Activated CD8-positive, alpha-beta T cell treated with anti-CD3 and anti-CD28 coated beads for 36 hours (primary cell): ENCODE measurements around the gene RIPOR3. TPM values are rescaled to one million over a fixed set of nuclear protein-coding genes. Genes with fewer than 3 reads are reported as not detected.

Source experiments
- ATAC-seq: fragments of 200-7000 bp; cut with Tn5 transposase; one replicate; pipeline ENCODE4 v1.10.0; 2021; ENCODE audit warnings: mild to moderate bottlenecking, moderate library complexity
- CTCF ChIA-PET: fragments of 350-600 bp; sonication (Branson Sonifier 250); formaldehyde crosslinking; loops from one replicate; lab custom pipeline; 2021; ENCODE audit warnings: antibody characterized with exemption; lab: Charles Lee
- POLR2A ChIA-PET: fragments of 350-600 bp; sonication (Branson Sonifier 250); formaldehyde crosslinking; loops from one replicate; lab custom pipeline; 2021; ENCODE audit warnings: antibody characterized with exemption; lab: Charles Lee
- DNase-seq: peaks from one replicate; pipeline ENCODE4 v3.0.0-alpha.2; 2020
- H3K27ac Mint-ChIP-seq: one replicate; pipeline ENCODE4 v1.8.0; 2021; ENCODE audit warnings: mild to moderate bottlenecking, mixed read lengths
- H3K27me3 Mint-ChIP-seq: one replicate; pipeline ENCODE4 v1.8.0; 2021; ENCODE audit warnings: mixed read lengths
- H3K36me3 Mint-ChIP-seq: one replicate; pipeline ENCODE4 v1.8.0; 2021; ENCODE audit warnings: low read depth, mixed read lengths
- H3K4me1 Mint-ChIP-seq: one replicate; pipeline ENCODE4 v1.8.0; 2021; ENCODE audit warnings: low read depth, mixed read lengths
- H3K4me3 Mint-ChIP-seq: one replicate; pipeline ENCODE4 v1.8.0; 2021; ENCODE audit warnings: mild to moderate bottlenecking, moderate library complexity, mixed read lengths
- H3K9me3 Mint-ChIP-seq: one replicate; pipeline ENCODE4 v1.8.0; 2021; ENCODE audit warnings: mixed read lengths
- intact Hi-C: fragments of 100-400 bp; cut with micrococcal nuclease; formaldehyde crosslinking; loops from one replicate; pipeline ENCODE4 v1.10.0; 2022
- total RNA-seq, 2 experiments: library from RNA; stranded (reverse); gene quantifications; one replicate each; pipeline ENCODE4 v1.2.3, GENCODE V29; 2021
- TF ChIP-seq, protein P1 (sequence below): fragments of 200-600 bp; IDR thresholded peaks from one replicate; pipeline ENCODE4 v1.8.0; 2022; ENCODE audit warnings: antibody characterized with exemption, mild to moderate bottlenecking

The RIPOR3 gene
- total RNA-seq, 2 experiments from 2014 or later, result not detected

DNA sequence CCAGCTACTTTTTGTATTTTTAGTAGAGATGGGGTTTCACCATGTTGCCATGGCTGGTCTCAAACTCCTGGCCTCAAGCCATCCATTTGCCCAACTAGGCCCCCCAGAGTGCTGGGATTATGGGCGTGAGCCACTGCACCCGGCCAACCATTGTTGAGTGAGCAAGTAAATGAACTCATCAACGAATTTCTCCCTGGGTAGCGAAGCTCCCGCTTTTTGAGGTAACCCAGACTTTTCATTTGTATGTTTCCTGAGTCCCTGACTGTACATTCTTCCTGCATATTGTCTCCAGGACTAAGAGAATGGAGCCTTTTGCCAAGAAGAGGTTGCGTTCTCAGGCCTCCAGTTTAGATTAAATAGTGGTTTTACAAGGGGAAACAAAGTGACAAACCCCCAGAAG, 36.4 kb downstream of the RIPOR3 start:
- Mint-ChIP-seq H3K27ac (no peak overlapping the region), H3K4me3 (no peak overlapping the region), H3K4me1 (no peaks in the 10 kb centered on the region), H3K27me3 (peaks cover 5% of the 10 kb centered on the region), H3K9me3 (no peaks in the 10 kb centered on the region), H3K36me3 (no peaks in the 10 kb centered on the region)
- no peak for DNase-seq
- intact Hi-C loops, result no loop called here
- ATAC-seq, result no peak
- CTCF ChIA-PET, result interaction anchor here (1.0 kb wide), 1 partner anchor 19 kb away, joined by 3 read pairs; no protein-coding TSS in a partner anchor
- POLR2A ChIA-PET, result interaction anchor here (0.7 kb wide), 1 partner anchor 65 kb away, joined by 3 read pairs; no protein-coding TSS in a partner anchor
- TF ChIP-seq, protein P1, sequence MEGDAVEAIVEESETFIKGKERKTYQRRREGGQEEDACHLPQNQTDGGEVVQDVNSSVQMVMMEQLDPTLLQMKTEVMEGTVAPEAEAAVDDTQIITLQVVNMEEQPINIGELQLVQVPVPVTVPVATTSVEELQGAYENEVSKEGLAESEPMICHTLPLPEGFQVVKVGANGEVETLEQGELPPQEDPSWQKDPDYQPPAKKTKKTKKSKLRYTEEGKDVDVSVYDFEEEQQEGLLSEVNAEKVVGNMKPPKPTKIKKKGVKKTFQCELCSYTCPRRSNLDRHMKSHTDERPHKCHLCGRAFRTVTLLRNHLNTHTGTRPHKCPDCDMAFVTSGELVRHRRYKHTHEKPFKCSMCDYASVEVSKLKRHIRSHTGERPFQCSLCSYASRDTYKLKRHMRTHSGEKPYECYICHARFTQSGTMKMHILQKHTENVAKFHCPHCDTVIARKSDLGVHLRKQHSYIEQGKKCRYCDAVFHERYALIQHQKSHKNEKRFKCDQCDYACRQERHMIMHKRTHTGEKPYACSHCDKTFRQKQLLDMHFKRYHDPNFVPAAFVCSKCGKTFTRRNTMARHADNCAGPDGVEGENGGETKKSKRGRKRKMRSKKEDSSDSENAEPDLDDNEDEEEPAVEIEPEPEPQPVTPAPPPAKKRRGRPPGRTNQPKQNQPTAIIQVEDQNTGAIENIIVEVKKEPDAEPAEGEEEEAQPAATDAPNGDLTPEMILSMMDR, result no peak

DNA sequence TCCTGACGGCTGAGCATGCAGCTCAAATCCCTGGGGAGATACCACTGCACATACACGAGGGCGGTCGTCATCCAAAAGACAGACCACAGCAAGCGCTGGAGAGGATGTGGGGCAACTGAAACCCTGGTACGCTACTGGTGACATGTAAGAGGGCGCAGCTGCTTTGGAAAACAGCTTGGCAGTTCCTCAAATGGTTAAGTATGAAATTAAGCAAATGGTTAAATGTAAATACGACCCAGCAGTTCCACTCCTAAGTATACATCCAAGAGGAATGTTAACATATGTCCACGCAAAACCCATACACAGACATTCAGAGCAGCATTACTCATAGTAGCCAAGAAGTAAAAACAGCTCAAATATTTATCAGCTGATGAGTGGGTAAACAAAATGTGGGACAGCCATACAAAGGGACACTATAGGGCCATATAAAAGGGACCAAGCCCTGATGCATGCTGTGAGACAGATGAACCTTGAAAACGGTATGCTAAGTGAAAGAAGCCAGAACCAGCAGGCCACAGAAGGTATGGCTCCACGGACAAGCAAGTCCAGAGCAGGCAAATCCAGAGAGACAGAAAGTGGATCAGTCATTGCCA, 38.5 kb downstream of the RIPOR3 start:
- H3K4me3 Mint-ChIP-seq, result no peak overlapping the region
- TF ChIP-seq, protein P1, result no peak
- intact Hi-C loops, result no loop called here
- no peak overlapping the region for H3K27ac Mint-ChIP-seq
- ChIA-PET POLR2A (no interaction called here), CTCF (no interaction called here)
- H3K4me1 Mint-ChIP-seq, result no peaks in the 10 kb centered on the region
- no peak for ATAC-seq
- no peak for DNase-seq
- no peaks in the 10 kb centered on the region for H3K36me3 Mint-ChIP-seq
- no peaks in the 10 kb centered on the region for H3K9me3 Mint-ChIP-seq
- H3K27me3 Mint-ChIP-seq, result peaks cover 2% of the 10 kb centered on the region

DNA sequence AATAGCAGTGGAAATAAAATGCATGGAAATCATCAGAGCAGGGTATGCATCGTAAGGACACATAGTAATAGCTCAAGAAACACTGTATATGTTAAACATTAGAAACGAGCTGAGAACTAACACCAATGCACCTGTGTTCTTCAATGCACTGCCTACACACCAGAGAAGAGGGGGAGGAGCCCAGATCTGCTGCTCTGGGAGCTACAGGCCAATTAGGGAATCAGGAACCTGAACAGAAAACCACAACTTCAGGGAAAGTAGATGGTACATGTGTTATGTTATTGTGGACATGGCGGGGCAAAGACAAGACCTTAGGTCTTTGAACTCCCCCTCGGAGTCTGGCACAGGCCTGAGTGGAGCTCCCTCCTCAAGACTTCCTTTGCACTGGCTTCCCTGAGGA, 39.7 kb downstream of the RIPOR3 start:
- H3K27ac Mint-ChIP-seq, result no peak overlapping the region
- no peak overlapping the region for H3K4me3 Mint-ChIP-seq
- ChIA-PET CTCF (no interaction called here), POLR2A (no interaction called here)
- intact Hi-C loops, result no loop called here
- ATAC-seq, result no peak
- peaks cover 1% of the 10 kb centered on the region for H3K9me3 Mint-ChIP-seq
- TF ChIP-seq, protein P1, result no peak
- no peak for DNase-seq
- no peaks in the 10 kb centered on the region for H3K36me3 Mint-ChIP-seq
- H3K4me1 Mint-ChIP-seq, result no peaks in the 10 kb centered on the region
- H3K27me3 Mint-ChIP-seq, result peaks cover 2% of the 10 kb centered on the region

DNA sequence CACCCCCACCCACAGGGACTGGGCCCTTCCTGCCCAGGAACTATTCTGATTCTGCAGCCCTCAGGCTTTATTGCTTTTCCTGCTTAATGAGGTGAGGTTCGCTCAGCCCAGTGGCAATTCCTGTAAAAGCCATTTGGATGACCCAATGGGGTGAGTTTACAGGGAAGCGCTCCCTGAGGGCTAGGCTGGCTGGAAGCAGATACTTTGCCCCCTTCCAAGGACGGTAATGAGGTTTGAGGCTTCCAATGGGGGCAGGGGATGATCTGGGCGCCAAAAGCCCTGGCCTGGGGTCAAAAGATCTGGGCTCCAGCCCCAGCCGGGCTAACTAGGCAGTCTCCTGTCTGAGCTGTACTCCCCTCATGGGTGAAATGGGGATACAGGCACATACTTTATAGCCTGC, 41.8 kb downstream of the RIPOR3 start:
- ChIA-PET CTCF (no interaction called here), POLR2A (no interaction called here)
- no peak overlapping the region for H3K27ac Mint-ChIP-seq
- no peak for DNase-seq
- intact Hi-C loops, result no loop called here
- H3K4me3 Mint-ChIP-seq, result no peak overlapping the region
- peaks cover 1% of the 10 kb centered on the region for H3K27me3 Mint-ChIP-seq
- peaks cover 4% of the 10 kb centered on the region for H3K9me3 Mint-ChIP-seq
- TF ChIP-seq, protein P1, result no peak
- no peak for ATAC-seq
- H3K36me3 Mint-ChIP-seq, result no peaks in the 10 kb centered on the region
- no peaks in the 10 kb centered on the region for H3K4me1 Mint-ChIP-seq

- CTCF ChIA-PET, result interaction anchor here (1.2 to 3.5 kb wide), 2 partner anchors 13 to 20 kb away, joined by 3 to 12 read pairs; no protein-coding TSS in a partner anchor
- H3K27me3 Mint-ChIP-seq, result peaks cover 1% of the 10 kb centered on the region
- H3K4me3 Mint-ChIP-seq, result no peak overlapping the region
- ATAC-seq (no peak), DNase-seq (no peak)
- no peak overlapping the region for H3K27ac Mint-ChIP-seq
- peaks cover 4% of the 10 kb centered on the region for H3K9me3 Mint-ChIP-seq
- POLR2A ChIA-PET, result no interaction called here
- intact Hi-C loops, result no loop called here
- TF ChIP-seq, protein P1, result no peak
- no peaks in the 10 kb centered on the region for H3K4me1 Mint-ChIP-seq
- no peaks in the 10 kb centered on the region for H3K36me3 Mint-ChIP-seq
Observed at GRCh38 chr20:50648651-50649050, 42.7 kb downstream of the RIPOR3 start.
